ENCODE results near the gene CD34.

Gene CD34

GRCh38 chr1:207836591-207837347 is 74.2 kb downstream of the CD34 start:
- POLR2A ChIA-PET: no interaction called here

DNA sequence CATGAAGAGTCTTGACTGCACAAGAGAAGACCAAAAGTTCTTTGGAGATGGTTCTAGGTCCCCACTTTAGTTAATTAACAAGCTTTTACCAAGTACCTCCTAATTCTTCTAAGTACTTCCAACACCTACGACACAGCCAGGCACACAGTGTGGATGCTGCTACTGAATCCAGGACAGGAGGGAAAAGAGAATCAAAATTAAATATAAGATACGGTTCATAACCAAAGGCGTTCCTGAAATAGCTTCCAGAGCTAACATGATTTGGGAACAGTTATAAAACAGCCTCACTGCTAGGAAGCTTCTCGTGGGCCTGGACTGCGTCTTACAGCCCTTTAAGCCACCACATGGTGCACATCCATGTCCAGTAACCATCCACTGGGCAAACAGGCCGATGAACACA is 75.0 kb downstream of the CD34 start:
- DNase-seq (ENCODE audit: low read depth, low spot score): no peak
- TF ChIP-seq, protein P1, sequence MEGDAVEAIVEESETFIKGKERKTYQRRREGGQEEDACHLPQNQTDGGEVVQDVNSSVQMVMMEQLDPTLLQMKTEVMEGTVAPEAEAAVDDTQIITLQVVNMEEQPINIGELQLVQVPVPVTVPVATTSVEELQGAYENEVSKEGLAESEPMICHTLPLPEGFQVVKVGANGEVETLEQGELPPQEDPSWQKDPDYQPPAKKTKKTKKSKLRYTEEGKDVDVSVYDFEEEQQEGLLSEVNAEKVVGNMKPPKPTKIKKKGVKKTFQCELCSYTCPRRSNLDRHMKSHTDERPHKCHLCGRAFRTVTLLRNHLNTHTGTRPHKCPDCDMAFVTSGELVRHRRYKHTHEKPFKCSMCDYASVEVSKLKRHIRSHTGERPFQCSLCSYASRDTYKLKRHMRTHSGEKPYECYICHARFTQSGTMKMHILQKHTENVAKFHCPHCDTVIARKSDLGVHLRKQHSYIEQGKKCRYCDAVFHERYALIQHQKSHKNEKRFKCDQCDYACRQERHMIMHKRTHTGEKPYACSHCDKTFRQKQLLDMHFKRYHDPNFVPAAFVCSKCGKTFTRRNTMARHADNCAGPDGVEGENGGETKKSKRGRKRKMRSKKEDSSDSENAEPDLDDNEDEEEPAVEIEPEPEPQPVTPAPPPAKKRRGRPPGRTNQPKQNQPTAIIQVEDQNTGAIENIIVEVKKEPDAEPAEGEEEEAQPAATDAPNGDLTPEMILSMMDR (IDR thresholded peaks at IDR 0.05; ENCODE audit: insufficient read depth, low read length, missing control alignments): no peak
- ChIA-PET CTCF (interaction anchor here (1.8 to 26.9 kb wide), 3 partner anchors 9 to 27 kb away, joined by 7 to 547 read pairs (median 11); no protein-coding TSS in a partner anchor), POLR2A (no interaction called here)
- H3K4me3 ChIP-seq (ENCODE audit: low read depth, low read length): no peak overlapping the region

More at GRCh38 chr1:207836591-207837347, 74.2 kb downstream of the CD34 start:
- CTCF ChIA-PET: interaction anchor here (1.8 to 26.9 kb wide), 3 partner anchors 9 to 26 kb away, joined by 7 to 547 read pairs (median 11); no protein-coding TSS in a partner anchor
- no peak overlapping the region for H3K4me3 ChIP-seq (ENCODE audit: low read depth, low read length)
- DNase-seq (ENCODE audit: low read depth, low spot score): no peak
- TF ChIP-seq, protein P1 (IDR thresholded peaks at IDR 0.05; ENCODE audit: insufficient read depth, low read length, missing control alignments): no peak

DNA sequence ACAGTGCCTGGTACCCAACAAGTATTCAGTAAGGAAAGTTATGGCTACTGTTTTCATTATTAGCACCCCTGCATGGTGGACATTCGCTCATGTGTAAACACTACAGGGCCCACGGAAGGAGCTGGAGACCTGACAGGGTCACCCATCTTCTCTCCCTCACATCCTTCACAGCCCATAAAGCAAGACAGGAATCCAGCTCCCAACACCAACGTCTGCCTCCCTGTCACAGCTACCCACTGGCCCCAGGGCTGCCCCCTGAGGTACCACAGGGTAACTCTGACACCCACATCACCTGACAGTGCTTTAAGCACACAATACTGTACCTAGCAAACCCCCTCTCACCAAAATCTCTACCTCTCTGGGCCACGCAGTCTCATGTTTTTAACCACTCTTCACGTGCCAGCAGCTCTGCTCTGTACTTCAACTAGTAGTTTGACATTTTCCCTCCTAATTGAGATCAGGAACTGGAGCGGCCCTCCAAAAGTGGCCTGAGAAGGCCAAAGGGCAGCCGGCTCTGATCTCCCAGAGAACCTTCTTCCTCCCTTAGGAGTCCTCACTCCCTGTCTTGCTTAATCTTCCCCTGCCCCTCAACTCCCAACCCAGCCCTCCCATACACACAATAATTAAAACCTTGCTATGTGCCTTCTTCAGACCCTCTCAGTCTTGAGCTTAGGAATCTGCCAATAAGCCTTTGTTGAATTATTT is 76.8 kb downstream of the CD34 start:
- ChIA-PET POLR2A (no interaction called here), CTCF (interaction anchor here (0.6 to 26.9 kb wide), 6 partner anchors 10 to 130 kb away, joined by 3 to 547 read pairs (median 8); no protein-coding TSS in a partner anchor)
- H3K4me3 ChIP-seq (ENCODE audit: low read depth, low read length): no peak overlapping the region
- TF ChIP-seq, protein P1 (IDR thresholded peaks at IDR 0.05; ENCODE audit: insufficient read depth, low read length, missing control alignments): no peak
- DNase-seq (ENCODE audit: low read depth, low spot score): no peak

GRCh38 chr1:207833381-207833780 is 77.5 kb downstream of the CD34 start:
- TF ChIP-seq, protein P1 (IDR thresholded peaks at IDR 0.05; ENCODE audit: insufficient read depth, low read length, missing control alignments): no peak
- DNase-seq (ENCODE audit: low read depth, low spot score): no peak
- H3K4me3 ChIP-seq (ENCODE audit: low read depth, low read length): no peak overlapping the region
- POLR2A ChIA-PET: no interaction called here
- CTCF ChIA-PET: interaction anchor here (0.9 to 26.9 kb wide), 4 partner anchors 29 to 131 kb away, joined by 4 to 547 read pairs (median 15); no protein-coding TSS in a partner anchor

GRCh38 chr1:207832796-207833195 is 78.1 kb downstream of the CD34 start:
- CTCF ChIA-PET: interaction anchor here (1.8 to 26.9 kb wide), 3 partner anchors 30 to 131 kb away, joined by 9 to 547 read pairs (median 21); no protein-coding TSS in a partner anchor
- H3K4me3 ChIP-seq (ENCODE audit: low read depth, low read length): no peak overlapping the region
- no peak for DNase-seq (ENCODE audit: low read depth, low spot score)
- POLR2A ChIA-PET: no interaction called here
- TF ChIP-seq, protein P1 (IDR thresholded peaks at IDR 0.05; ENCODE audit: insufficient read depth, low read length, missing control alignments): no peak

Measured in AG04449 (cell line).